ENCODE measurements around the gene EFEMP1.

Gene EFEMP1

GRCh38 chr2:55962915-55963314 lies 39.3 kb upstream of the EFEMP1 start:
- no peak overlapping the region for H3K4me2 ChIP-seq (ENCODE audit: insufficient read depth, low read length)
- TF ChIP-seq, protein P1, sequence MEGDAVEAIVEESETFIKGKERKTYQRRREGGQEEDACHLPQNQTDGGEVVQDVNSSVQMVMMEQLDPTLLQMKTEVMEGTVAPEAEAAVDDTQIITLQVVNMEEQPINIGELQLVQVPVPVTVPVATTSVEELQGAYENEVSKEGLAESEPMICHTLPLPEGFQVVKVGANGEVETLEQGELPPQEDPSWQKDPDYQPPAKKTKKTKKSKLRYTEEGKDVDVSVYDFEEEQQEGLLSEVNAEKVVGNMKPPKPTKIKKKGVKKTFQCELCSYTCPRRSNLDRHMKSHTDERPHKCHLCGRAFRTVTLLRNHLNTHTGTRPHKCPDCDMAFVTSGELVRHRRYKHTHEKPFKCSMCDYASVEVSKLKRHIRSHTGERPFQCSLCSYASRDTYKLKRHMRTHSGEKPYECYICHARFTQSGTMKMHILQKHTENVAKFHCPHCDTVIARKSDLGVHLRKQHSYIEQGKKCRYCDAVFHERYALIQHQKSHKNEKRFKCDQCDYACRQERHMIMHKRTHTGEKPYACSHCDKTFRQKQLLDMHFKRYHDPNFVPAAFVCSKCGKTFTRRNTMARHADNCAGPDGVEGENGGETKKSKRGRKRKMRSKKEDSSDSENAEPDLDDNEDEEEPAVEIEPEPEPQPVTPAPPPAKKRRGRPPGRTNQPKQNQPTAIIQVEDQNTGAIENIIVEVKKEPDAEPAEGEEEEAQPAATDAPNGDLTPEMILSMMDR (IDR thresholded peaks at IDR 0.05; ENCODE audit: borderline replicate concordance, extremely low read depth, low read length, poor library complexity, severe bottlenecking), result no peak
- TF ChIP-seq EZH2 (IDR thresholded peaks at IDR 0.05; ENCODE audit: borderline replicate concordance, low read depth, low read length, severe bottlenecking), result no peak
- H3K36me3 ChIP-seq (ENCODE audit: insufficient read depth, low read length), result no peaks in the 10 kb centered on the region
- no peak overlapping the region for H3K4me3 ChIP-seq (ENCODE audit: low read depth in 1 of 2, low read length in 2 of 2)
- H3K4me1 ChIP-seq (ENCODE audit: insufficient read depth, low read length), result 0 out of 2 replicates have a peak, but pooled peaks cover 5% of the 10 kb centered on the region
- no peak for ATAC-seq (ENCODE audit: insufficient read depth, low read depth)
- H4K20me1 ChIP-seq (ENCODE audit: insufficient read depth, low read length), result no peaks in the 10 kb centered on the region
- no peak overlapping the region for H3K27ac ChIP-seq (ENCODE audit: low read length)
- no peak overlapping the region for H3K9ac ChIP-seq (ENCODE audit: low read depth, low read length)
- no peaks in the 10 kb centered on the region for H3K9me3 ChIP-seq (ENCODE audit: insufficient read depth, low read length, severe bottlenecking)
- DNase-seq, result no peak
- H3K27me3 ChIP-seq (ENCODE audit: insufficient read depth, low read length, poor library complexity), result peaks cover 3% of the 10 kb centered on the region
- no peak overlapping the region for H2AFZ ChIP-seq (ENCODE audit: low read depth, low read length)
- H3K79me2 ChIP-seq (ENCODE audit: insufficient read depth, low read length), result no peaks in the 10 kb centered on the region

GRCh38 chr2:55961318-55961911 lies 37.8 kb upstream of the EFEMP1 start:
- H2AFZ ChIP-seq (ENCODE audit: low read depth, low read length), result no peak overlapping the region
- no peak overlapping the region for H3K4me2 ChIP-seq (ENCODE audit: insufficient read depth, low read length)
- H3K4me1 ChIP-seq (ENCODE audit: insufficient read depth, low read length), result 0 out of 2 replicates have a peak, but pooled peaks cover 7% of the 10 kb centered on the region
- DNase-seq (no peak), ATAC-seq (ENCODE audit: insufficient read depth, low read depth) (peak; percentile 48; the same call in 1 of the 3 replicates)
- H4K20me1 ChIP-seq (ENCODE audit: insufficient read depth, low read length), result no peaks in the 10 kb centered on the region
- no peak overlapping the region for H3K4me3 ChIP-seq (ENCODE audit: low read depth in 1 of 2, low read length in 2 of 2)
- H3K27me3 ChIP-seq (ENCODE audit: insufficient read depth, low read length, poor library complexity), result peaks cover 3% of the 10 kb centered on the region
- no peaks in the 10 kb centered on the region for H3K36me3 ChIP-seq (ENCODE audit: insufficient read depth, low read length)
- TF ChIP-seq EZH2 (IDR thresholded peaks at IDR 0.05; ENCODE audit: borderline replicate concordance, low read depth, low read length, severe bottlenecking), result no peak
- TF ChIP-seq, protein P1 (IDR thresholded peaks at IDR 0.05; ENCODE audit: borderline replicate concordance, extremely low read depth, low read length, poor library complexity, severe bottlenecking), result peak; percentile 64
- H3K79me2 ChIP-seq (ENCODE audit: insufficient read depth, low read length), result no peaks in the 10 kb centered on the region
- no peak overlapping the region for H3K27ac ChIP-seq (ENCODE audit: low read length)
- no peaks in the 10 kb centered on the region for H3K9me3 ChIP-seq (ENCODE audit: insufficient read depth, low read length, severe bottlenecking)
- no peak overlapping the region for H3K9ac ChIP-seq (ENCODE audit: low read depth, low read length)

- ATAC-seq (ENCODE audit: insufficient read depth, low read depth) (no peak), DNase-seq (no peak)
- Histone ChIP-seq H3K4me2 (ENCODE audit: insufficient read depth, low read length) (no peak overlapping the region), H3K27me3 (ENCODE audit: insufficient read depth, low read length, poor library complexity) (peaks cover 3% of the 10 kb centered on the region), H3K9me3 (ENCODE audit: insufficient read depth, low read length, severe bottlenecking) (no peaks in the 10 kb centered on the region), H3K9ac (ENCODE audit: low read depth, low read length) (no peak overlapping the region), H3K4me3 (ENCODE audit: low read depth in 1 of 2, low read length in 2 of 2) (no peak overlapping the region), H3K27ac (ENCODE audit: low read length) (no peak overlapping the region), H3K79me2 (ENCODE audit: insufficient read depth, low read length) (no peaks in the 10 kb centered on the region), H4K20me1 (ENCODE audit: insufficient read depth, low read length) (no peaks in the 10 kb centered on the region), H3K4me1 (ENCODE audit: insufficient read depth, low read length) (0 out of 2 replicates have a peak, but pooled peaks cover 7% of the 10 kb centered on the region), H3K36me3 (ENCODE audit: insufficient read depth, low read length) (no peaks in the 10 kb centered on the region), H2AFZ (ENCODE audit: low read depth, low read length) (no peak overlapping the region)
- TF ChIP-seq, protein P1 (IDR thresholded peaks at IDR 0.05; ENCODE audit: borderline replicate concordance, extremely low read depth, low read length, poor library complexity, severe bottlenecking), result no peak
- TF ChIP-seq EZH2 (IDR thresholded peaks at IDR 0.05; ENCODE audit: borderline replicate concordance, low read depth, low read length, severe bottlenecking), result no peak
Measured at GRCh38 chr2:55958756-55959155, 35.2 kb upstream of the EFEMP1 start.

Measured in DND-41 (cell line).